Heart right ventricle (tissue), 16 donors: ENCODE measurements around the gene NFIB. TPM values are rescaled to one million over a fixed set of nuclear protein-coding genes. Genes with fewer than 3 reads are reported as not detected.

Source experiments
- ATAC-seq, 8 donors: fragments of 200-7000 bp; cut with Tn5 transposase; one replicate each; pipeline ENCODE4 v1.9.1; 2020; ENCODE audit warnings: mild to moderate bottlenecking in 8 of 8, moderate library complexity in 8 of 8, moderate number of reproducible peaks in 1 of 8
- DNase-seq, 2 donors: peaks; one replicate each; pipeline ENCODE4 v3.0.0-alpha.2; 2020
- H3K27ac ChIP-seq, 10 donors: fragments of 200-600 bp; sonication (generic) in 2 of 10; one replicate each; pipeline versions ENCODE4 v1.5.0 to v1.8.0; 2020 to 2022; ENCODE audit warnings: mild to moderate bottlenecking in 3 of 10
- H3K27me3 ChIP-seq, 7 donors: fragments of 200-600 bp; one replicate each; pipeline ENCODE4 v1.8.0; 2021 to 2022; ENCODE audit warnings: mild to moderate bottlenecking in 2 of 7
- H3K36me3 ChIP-seq, 9 donors: fragments of 200-600 bp; sonication (generic) in 1 of 9; one replicate each; pipeline versions ENCODE4 v1.5.0 to v1.8.0; 2020 to 2022; ENCODE audit warnings: mild to moderate bottlenecking in 2 of 9
- H3K4me1 ChIP-seq, 9 donors: fragments of 200-600 bp; sonication (generic) in 1 of 9; one replicate each; pipeline versions ENCODE4 v1.5.0 to v1.8.0; 2020 to 2022; ENCODE audit warnings: mild to moderate bottlenecking in 4 of 9
- H3K4me3 ChIP-seq, 10 donors: fragments of 200-600 bp; sonication (generic) in 2 of 10; one replicate each; pipeline versions ENCODE4 v1.5.0 to v1.8.0; 2020 to 2022; ENCODE audit warnings: mild to moderate bottlenecking in 7 of 10, moderate library complexity in 2 of 10
- H3K9me3 ChIP-seq, 11 donors: fragments of 200-600 bp in 10 of 11; sonication (generic) in 2 of 11; one replicate each; pipeline versions ENCODE4 v1.5.0 to v1.8.0; 2013 to 2022; ENCODE audit warnings: mild to moderate bottlenecking in 2 of 11, control low read depth in 1 of 11, moderate library complexity in 1 of 11
- WGBS, 2 donors: extraction: QIAGEN DNeasy Blood & Tissue Kit; methylation state at CpG; one replicate each; pipeline ENCODE4 v1.1.7; 2013; ENCODE audit warnings: inconsistent platforms in 1 of 2; 5-methylcytosine and 5-hydroxymethylcytosine counted together
- intact Hi-C, 10 donors: fragments of 100-400 bp; cut with DNase I; formaldehyde crosslinking; loops; one replicate each; pipeline versions ENCODE4 v1.11.1 to v1.14.2; 2022
- polyA plus RNA-seq, 2 donors: library from polyadenylated mRNA; stranded (reverse); fragments of 200-250 nt; gene quantifications; one replicate each; pipeline ENCODE4 v1.2.3, GENCODE V29; 2013
- total RNA-seq, 10 donors: library from RNA; stranded (reverse); fragmentation: NEBNext Ultra II Directional in 3 of 10; extraction: Animal tissue kit (Norgen Biotek cat#: 25700) in 3 of 10; gene quantifications; one replicate each; pipeline versions ENCODE4 v1.2.1 to v1.2.4, GENCODE V29; 2021 to 2023
- TF ChIP-seq, protein P1 (sequence below), 9 donors: fragments of 200-600 bp; sonication (generic) in 2 of 9; IDR thresholded peaks; one replicate each; pipeline versions ENCODE4 v1.5.0 to v1.8.0; 2021 to 2022; ENCODE audit warnings: antibody characterized with exemption in 9 of 9, mild to moderate bottlenecking in 5 of 9, moderate library complexity in 1 of 9
- donor health status: Arrhythmogenic right ventricular cardiomyopathy.
- donor health status: ischemic (EF 13 %, LVEDD 7.1; RV severe dilation, severe dysfunction).
- donor health status: healthy with polysubstance abuse.
- donor health status: DM: no; HTN: yes; CAD: no.
- donor health status: DM: no; HTN: no; CAD: no.
- donor health status: ischemic (EF 25% LVEDD 6.9; RV normal size, moderate dysfunction).
- donor health status: ischemic (EF 25% LVEDD 5.7; RV mildly dilated, moderate dysfunction).
- donor health status: healthy.
- donor health status: DM: yes; HTN: yes; CAD: no.
- donor health status: Ischemic cardiomyopathy.
- donor health status: ischemic (EF 35%, LVEDD 5.7; RV mildly dilated, moderate dysfunction).
- donor health status: nonischemic (EF 11% LVEDD 7.7; RV severe dilation, severe dysfunction).
- donor health status: DM: yes; HTN: yes; CAD: no.
- donor health status: PGD.
- donor health status: ischemic (EF 29% LVEDD 5.4; RV normal size, mild dysfunction).
- donor health status: nonischemic (EF 23%, LVEDD 6.1; RV moderate dilation, normal function).

NFIB gene
- total and polyA plus RNA-seq, 12 donors = 16.7 to 145 (median 124) TPM

DNA sequence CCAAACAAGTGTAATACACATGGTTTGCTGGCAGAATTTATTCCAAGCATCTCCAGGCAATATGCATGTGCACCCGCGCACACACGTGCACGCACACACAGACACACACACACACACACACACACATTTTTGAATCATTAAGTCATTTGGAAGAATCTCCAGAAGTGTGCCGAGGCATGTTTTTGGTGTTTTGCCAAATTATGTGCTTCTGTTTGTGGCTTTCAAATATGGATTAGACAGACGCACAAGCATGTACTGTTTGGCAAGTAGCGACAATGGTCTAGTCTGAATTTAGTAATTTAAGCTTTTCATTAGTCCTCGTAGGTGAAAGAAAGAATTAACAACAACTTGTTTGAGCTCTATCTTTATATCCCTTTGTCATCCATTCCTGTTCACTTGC lies 36.7 kb downstream of the NFIB start:
- DNase-seq = no peak

DNA sequence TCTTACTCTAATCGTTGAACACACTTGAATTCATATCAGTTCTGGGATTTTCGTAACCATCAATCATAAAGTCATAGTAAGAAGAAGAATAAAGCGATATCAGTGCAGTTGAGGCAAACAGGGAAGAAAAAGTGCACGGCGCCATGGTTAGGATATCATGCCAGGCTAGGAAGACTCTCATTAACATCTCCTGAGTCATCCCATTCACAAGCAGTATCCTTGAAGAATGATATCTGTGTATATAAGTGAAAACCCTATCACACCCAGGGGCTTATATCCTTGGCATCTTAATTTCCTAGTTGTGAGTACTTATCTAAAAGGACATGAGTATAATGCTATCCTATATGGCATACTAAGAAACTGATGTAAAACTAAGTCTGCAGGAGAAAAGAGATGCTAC lies 38.6 kb downstream of the NFIB start:
- no peaks in the 10 kb centered on the region for H3K36me3 ChIP-seq
- peak overlapping the region in 6 of 10 donors; percentile 45 to 84 (median 71) for H3K27ac ChIP-seq
- WGBS, 2 donors = 68 to 76% methylated on average over 5 of the region's 5 CpGs
- ATAC-seq = no peak
- H3K4me1 ChIP-seq = peaks cover 22 to 99% (median 94%) of the 10 kb centered on the region in 9 donors
- intact Hi-C loops = loop anchor here in 1 of 10 donors (5.0 kb wide), 1 partner anchor 37 kb away; the partner anchor contains the start of gene NFIB
- H3K9me3 ChIP-seq = no peaks in the 10 kb centered on the region
- no peaks in the 10 kb centered on the region for H3K27me3 ChIP-seq
- DNase-seq = no peak
- H3K4me3 ChIP-seq = no peak overlapping the region
- TF ChIP-seq, protein P1, sequence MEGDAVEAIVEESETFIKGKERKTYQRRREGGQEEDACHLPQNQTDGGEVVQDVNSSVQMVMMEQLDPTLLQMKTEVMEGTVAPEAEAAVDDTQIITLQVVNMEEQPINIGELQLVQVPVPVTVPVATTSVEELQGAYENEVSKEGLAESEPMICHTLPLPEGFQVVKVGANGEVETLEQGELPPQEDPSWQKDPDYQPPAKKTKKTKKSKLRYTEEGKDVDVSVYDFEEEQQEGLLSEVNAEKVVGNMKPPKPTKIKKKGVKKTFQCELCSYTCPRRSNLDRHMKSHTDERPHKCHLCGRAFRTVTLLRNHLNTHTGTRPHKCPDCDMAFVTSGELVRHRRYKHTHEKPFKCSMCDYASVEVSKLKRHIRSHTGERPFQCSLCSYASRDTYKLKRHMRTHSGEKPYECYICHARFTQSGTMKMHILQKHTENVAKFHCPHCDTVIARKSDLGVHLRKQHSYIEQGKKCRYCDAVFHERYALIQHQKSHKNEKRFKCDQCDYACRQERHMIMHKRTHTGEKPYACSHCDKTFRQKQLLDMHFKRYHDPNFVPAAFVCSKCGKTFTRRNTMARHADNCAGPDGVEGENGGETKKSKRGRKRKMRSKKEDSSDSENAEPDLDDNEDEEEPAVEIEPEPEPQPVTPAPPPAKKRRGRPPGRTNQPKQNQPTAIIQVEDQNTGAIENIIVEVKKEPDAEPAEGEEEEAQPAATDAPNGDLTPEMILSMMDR (IDR thresholded peaks at IDR 0.05) = no peak

More for the DNA sequence above, 36.7 kb downstream of the NFIB start:
- Histone ChIP-seq H3K36me3 (no peaks in the 10 kb centered on the region), H3K4me1 (peaks cover 10 to 99% (median 90%) of the 10 kb centered on the region in 9 donors), H3K27me3 (no peaks in the 10 kb centered on the region), H3K9me3 (no peaks in the 10 kb centered on the region), H3K27ac (peak overlapping the region in 9 of 10 donors; percentile 5 to 84 (median 55)), H3K4me3 (peak overlapping the region in 2 of 10 donors; percentile 5 to 12)
- ATAC-seq = peak; percentile 17 to 54 (median 38)
- 8 to 10% methylated on average over 8 of the region's 8 CpGs for WGBS, 2 donors
- intact Hi-C loops = loop anchor here in 1 of 10 donors (5.0 kb wide), 1 partner anchor 35 kb away; the partner anchor contains the start of gene NFIB
- TF ChIP-seq, protein P1 (IDR thresholded peaks at IDR 0.05) = no peak

DNA sequence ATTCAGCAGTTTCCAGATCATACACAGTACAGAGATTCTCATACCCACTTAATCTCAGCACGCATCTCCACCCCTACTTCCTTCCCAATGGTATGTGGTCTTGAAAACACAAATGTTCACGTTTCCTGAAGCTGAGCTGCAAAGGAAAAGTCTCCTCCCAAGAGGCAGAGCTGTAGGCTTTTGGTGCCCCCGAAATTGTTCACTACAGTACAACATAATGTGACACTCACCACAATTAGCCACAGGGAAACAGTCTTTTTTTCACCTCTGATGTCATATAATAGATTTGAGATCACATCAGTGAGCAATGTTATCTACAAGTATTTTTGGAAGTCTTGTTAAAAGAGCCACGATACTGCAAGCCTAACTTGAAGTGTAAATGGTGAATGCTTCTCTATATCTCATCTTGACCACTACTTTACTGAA lies 40.2 kb downstream of the NFIB start:
- DNase-seq = no peak
- TF ChIP-seq, protein P1 (IDR thresholded peaks at IDR 0.05) = no peak
- no peaks in the 10 kb centered on the region for H3K27me3 ChIP-seq
- intact Hi-C loops = loop anchor here in 4 of 10 donors (5.0 kb wide), 3 partner anchors 34 to 79 kb away; partner anchors contain the start of gene NFIB (in 2 of the 4)
- peak overlapping the region in 9 of 10 donors; percentile 19 to 84 (median 59) for H3K27ac ChIP-seq
- ATAC-seq = peak in 6 of 8 donors; percentile 7 to 38 (median 31)
- WGBS, 2 donors = 7 to 15% methylated on average over 4 of the region's 4 CpGs
- H3K4me3 ChIP-seq = peak overlapping the region in 7 of 10 donors; percentile 9 to 31 (median 19)
- no peaks in the 10 kb centered on the region for H3K36me3 ChIP-seq
- H3K9me3 ChIP-seq = no peaks in the 10 kb centered on the region
- peaks cover 22 to 99% (median 92%) of the 10 kb centered on the region in 9 donors for H3K4me1 ChIP-seq

DNA sequence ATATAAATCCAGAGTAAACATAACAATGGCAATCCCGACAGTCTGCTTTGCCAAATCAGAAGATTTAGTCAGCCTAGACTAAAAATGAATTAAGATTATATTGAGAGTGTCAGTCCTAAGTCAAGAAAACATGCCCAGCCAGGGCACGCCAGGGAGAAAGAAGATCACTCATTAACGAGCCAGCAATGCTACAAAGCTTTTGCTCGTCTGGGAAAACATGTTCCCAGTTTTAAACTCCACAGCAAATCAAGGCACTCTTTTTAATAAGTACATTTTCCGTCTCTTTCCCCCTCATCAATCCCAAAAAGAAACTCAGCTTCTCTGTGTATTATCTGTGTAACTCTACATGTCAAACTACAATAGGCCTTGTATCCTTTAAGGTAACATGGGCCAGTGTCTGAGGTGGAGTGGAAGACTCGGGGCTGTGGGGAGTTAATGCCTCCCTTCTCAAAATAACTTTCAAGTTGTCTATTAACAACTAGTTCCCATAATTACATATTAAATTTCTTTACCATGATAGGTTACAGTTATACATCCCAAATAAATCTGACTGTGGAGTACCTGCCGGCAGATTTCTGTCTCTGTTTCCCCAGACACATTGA lies 40.9 kb downstream of the NFIB start:
- Histone ChIP-seq H3K36me3 (no peaks in the 10 kb centered on the region), H3K9me3 (no peaks in the 10 kb centered on the region), H3K4me3 (peak overlapping the region in 7 of 10 donors; percentile 9 to 31 (median 19)), H3K4me1 (peaks cover 22 to 96% (median 86%) of the 10 kb centered on the region in 9 donors), H3K27me3 (no peaks in the 10 kb centered on the region), H3K27ac (peak overlapping the region in 9 of 10 donors; percentile 19 to 84 (median 59))
- WGBS, 2 donors = 18 to 21% methylated on average over 7 of the region's 7 CpGs
- TF ChIP-seq, protein P1 (IDR thresholded peaks at IDR 0.05) = no peak
- no peak for ATAC-seq
- intact Hi-C loops = loop anchor here in 4 of 10 donors (5.0 kb wide), 3 partner anchors 34 to 79 kb away; partner anchors contain the start of gene NFIB (in 2 of the 4)
- DNase-seq = no peak
